K562 (cell line): ENCODE measurements around the gene ST7. TPM values are rescaled to one million over a fixed set of nuclear protein-coding genes. Genes with fewer than 3 reads are reported as not detected.

Source experiments
- ATAC-seq: fragments of 200-7000 bp; cut with Tn5 transposase; 3 replicates; pipeline ENCODE4 v1.9.1; 2020; ENCODE audit warnings: moderate library complexity
- BruUV-seq: library from RNA; stranded (reverse); fragments of 400-500 nt; replicated peaks from 2 replicates; lab custom pipeline; 2021; lab: Mats Ljungman, UMichigan
- CTCF ChIA-PET: fragments of 300-600 bp; formaldehyde crosslinking; extraction: SDS; loops from one replicate; lab custom pipeline; 2021; ENCODE audit warnings: low intra/inter-chr PET ratio; lab: Yijun Ruan, JAX
- POLR2A ChIA-PET: fragments of 300-600, 350-650 bp; sonication (Branson Sonifier 250); formaldehyde crosslinking; extraction: SDS; loops from one replicate; lab custom pipeline; 2021; ENCODE audit warnings: antibody characterized with exemption, inconsistent platforms; lab: Yijun Ruan, JAX
- DNase-seq, 4 experiments: peaks; one replicate each; pipeline versions ENCODE4 v3.0.0 to v3.0.0-alpha.2; 2011 to 2018; ENCODE audit warnings: low spot score in 3 of 4, mixed read lengths in 3 of 4; ENCODE audit errors: extremely low read depth in 1 of 4
- FAIRE-seq: peaks from 2 replicates; lab custom pipeline; 2011; peaks lifted over from hg19 to GRCh38; lab: Jason Lieb, UNC
- H2AFZ ChIP-seq: 2 replicates; pipeline ENCODE4 v1.6.0; 2011; ENCODE audit warnings: low read depth, low read length, control low read depth, inconsistent platforms
- H3K27ac ChIP-seq: fragments of 200-600 bp; 3 replicates; pipeline ENCODE4 v1.8.0; 2011; ENCODE audit warnings: low read depth, mild to moderate bottlenecking, control low read depth, inconsistent platforms, low read length, moderate library complexity, mixed read lengths; ENCODE audit errors: extremely low read depth
- H3K27me3 ChIP-seq, 2 experiments: fragments of 300-600 bp in 1 of 2; 2 replicates in 1 of 2; 3 replicates in 1 of 2; pipeline versions ENCODE4 v1.6.0 to v1.8.0; 2011; ENCODE audit warnings: inconsistent platforms in 2 of 2, low read length in 2 of 2, mild to moderate bottlenecking in 1 of 2, mixed read lengths in 1 of 2, moderate library complexity in 1 of 2; ENCODE audit not compliant: control insufficient read depth in 2 of 2, insufficient read depth in 2 of 2
- H3K36me3 ChIP-seq: fragments of 300-600 bp; 3 replicates; pipeline ENCODE4 v1.8.0; 2011; ENCODE audit warnings: mild to moderate bottlenecking, low read length, inconsistent platforms; ENCODE audit not compliant: control insufficient read depth, insufficient read depth
- H3K4me1 ChIP-seq, 2 experiments: fragments of 200-600 bp in 1 of 2; replicated peaks in 1 of 2; 2 replicates in 1 of 2; 3 replicates in 1 of 2; pipeline versions ENCODE4 v1.5.1 to v1.8.0; 2011; ENCODE audit warnings: inconsistent platforms in 2 of 2, low read length in 2 of 2, mild to moderate bottlenecking in 1 of 2, mixed read lengths in 1 of 2, moderate library complexity in 1 of 2; ENCODE audit not compliant: control insufficient read depth in 2 of 2, insufficient read depth in 2 of 2
- H3K4me2 ChIP-seq: 2 replicates; pipeline ENCODE4 v1.6.1; 2011; ENCODE audit warnings: low read length, control low read depth, inconsistent platforms, mixed read lengths; ENCODE audit not compliant: insufficient read depth
- H3K4me3 ChIP-seq: fragments of 200-600 bp; sonication (generic), shearing (Covaris generic); 2 replicates; pipeline ENCODE4 v1.5.1; 2016; ENCODE audit warnings: control low read depth, inconsistent platforms
- H3K79me2 ChIP-seq: fragments of 200-600 bp; 3 replicates; pipeline ENCODE4 v1.8.0; 2011; ENCODE audit warnings: low read length, inconsistent platforms; ENCODE audit not compliant: control insufficient read depth, insufficient read depth
- H3K9ac ChIP-seq, 2 experiments: 2 replicates each; pipeline versions ENCODE4 v1.6.0 to v1.6.1; 2011; ENCODE audit warnings: low read depth in 2 of 2, low read length in 2 of 2, control low read depth in 1 of 2, inconsistent platforms in 1 of 2, mild to moderate bottlenecking in 1 of 2, mixed read lengths in 1 of 2; ENCODE audit not compliant: insufficient read depth in 1 of 2
- H3K9me1 ChIP-seq: one replicate; pipeline ENCODE4 v1.6.0; 2011; ENCODE audit warnings: inconsistent platforms, mild to moderate bottlenecking, low read length, moderate library complexity; ENCODE audit not compliant: control insufficient read depth, insufficient read depth
- H3K9me3 ChIP-seq: replicated peaks from 2 replicates; pipeline ENCODE4 v1.5.1; 2011; ENCODE audit warnings: low read depth, low read length, inconsistent platforms; ENCODE audit not compliant: control insufficient read depth, insufficient read depth
- H4K20me1 ChIP-seq: replicated peaks from 2 replicates; pipeline ENCODE4 v1.6.1; 2011; ENCODE audit warnings: low read length, inconsistent platforms, mixed read lengths; ENCODE audit not compliant: control insufficient read depth, insufficient read depth
- BACH1 ChIP-seq: fragments of 200-800 bp; sonication (Bioruptor generic); IDR thresholded peaks from 2 replicates; pipeline ENCODE4 v1.6.1; 2016; ENCODE audit warnings: missing genetic modification characterization, missing compliant biosample characterization
- CBX5 ChIP-seq: IDR thresholded peaks from 2 replicates; pipeline ENCODE4 v1.6.1; 2014; ENCODE audit warnings: low read depth, borderline replicate concordance
- CBX8 ChIP-seq: fragments of 200-600 bp; sonication (generic); IDR thresholded peaks from 2 replicates; pipeline ENCODE4 v1.6.1; 2012; ENCODE audit warnings: borderline replicate concordance, mixed run types, low read depth, mild to moderate bottlenecking, moderate library complexity, mixed read lengths, low read length, control low read depth, inconsistent platforms; ENCODE audit not compliant: poor library complexity, severe bottlenecking; ENCODE audit errors: extremely low read depth
- CC2D1A ChIP-seq: fragments of 450-650 bp; IDR thresholded peaks from 2 replicates; pipeline ENCODE4 v1.6.1; 2017; ENCODE audit warnings: mild to moderate bottlenecking
- DDX20 ChIP-seq: fragments of 450-650 bp; IDR thresholded peaks from 2 replicates; pipeline ENCODE4 v1.6.1; 2016; ENCODE audit warnings: missing genetic modification characterization, low read depth, mild to moderate bottlenecking, missing compliant biosample characterization, moderate library complexity
- HDAC2 ChIP-seq: fragments of 450-650 bp; IDR thresholded peaks from 2 replicates; pipeline ENCODE4 v1.6.1; 2016; ENCODE audit warnings: mild to moderate bottlenecking
- HEY1 ChIP-seq: fragments of 250-450 bp; sonication (Bioruptor Pico); IDR thresholded peaks from 2 replicates; pipeline ENCODE4 v1.5.0; 2020; ENCODE audit warnings: mild to moderate bottlenecking, moderate library complexity, borderline replicate concordance
- HNRNPLL ChIP-seq: fragments of 200-400 bp; formaldehyde crosslinking; IDR thresholded peaks from 2 replicates; pipeline ENCODE4 v1.6.1; 2017; ENCODE audit warnings: low read length, low read depth, mild to moderate bottlenecking; ENCODE audit not compliant: poor library complexity, severe bottlenecking
- HOXB6 ChIP-seq: fragments of 250-450 bp; sonication (Bioruptor Pico); IDR thresholded peaks from 2 replicates; pipeline ENCODE4 v1.5.1; 2022; ENCODE audit warnings: mild to moderate bottlenecking, borderline replicate concordance
- ILK ChIP-seq: fragments of 450-650 bp; IDR thresholded peaks from 2 replicates; pipeline ENCODE4 v1.6.1; 2016; ENCODE audit warnings: missing genetic modification characterization, low read depth, mild to moderate bottlenecking, missing compliant biosample characterization, moderate library complexity, borderline replicate concordance
- PHTF2 ChIP-seq: fragments of 250-450 bp; sonication (Bioruptor Pico); IDR thresholded peaks from 2 replicates; pipeline ENCODE4 v1.5.0; 2021; ENCODE audit warnings: mild to moderate bottlenecking
- RB1 ChIP-seq: fragments of 450-650 bp; IDR thresholded peaks from 2 replicates; pipeline ENCODE4 v1.6.1; 2017; ENCODE audit warnings: low read depth, mild to moderate bottlenecking
- RCOR1 ChIP-seq, 2 experiments: IDR thresholded peaks; 2 replicates each; pipeline ENCODE4 v1.6.1; 2012; ENCODE audit warnings: low read depth in 2 of 2, low read length in 2 of 2, borderline replicate concordance in 1 of 2, improper control_type of control experiment in 1 of 2
- RFX5 ChIP-seq: IDR thresholded peaks from 2 replicates; pipeline ENCODE4 v1.6.1; 2011; ENCODE audit warnings: low read depth, mild to moderate bottlenecking, improper control_type of control experiment, low read length
- SMARCA5 ChIP-seq: fragments of 450-650 bp; IDR thresholded peaks from 2 replicates; pipeline ENCODE4 v1.6.1; 2016
- ZFP1 ChIP-seq: fragments of 450-650 bp; formaldehyde crosslinking; IDR thresholded peaks from 2 replicates; pipeline ENCODE4 v1.4.0; 2020; ENCODE audit warnings: mild to moderate bottlenecking, mixed read lengths
- ZNF232 ChIP-seq: sonication (generic); formaldehyde crosslinking; IDR thresholded peaks from 2 replicates; pipeline ENCODE4 v1.8.0; 2022; ENCODE audit warnings: mild to moderate bottlenecking, missing genetic modification reagents
- WGBS: fragments of 100-300 bp; shearing (Covaris generic); methylation state at CpG from one replicate; pipeline ENCODE4 v1.1.6; 2016; ENCODE audit warnings: low coverage, mixed read lengths; ENCODE audit not compliant: insufficient coverage; ENCODE audit errors: missing lambda C conversion rate; 5-methylcytosine and 5-hydroxymethylcytosine counted together
- in situ Hi-C: fragments of 300-500 bp; cut with MboI; formaldehyde crosslinking; loops from 4 replicates; pipeline ENCODE4 v1.15.0; 2018; ENCODE audit warnings: inconsistent platforms, mixed read lengths
- intact Hi-C: fragments of 100-400 bp; cut with micrococcal nuclease; formaldehyde crosslinking; loops from 2 replicates; pipeline ENCODE4 v1.14.2; 2022
- polyA plus RNA-seq, 8 experiments: library from polyadenylated mRNA; depleted of rRNA in 4 of 8; stranded (reverse) in 5 of 8; unstranded in 3 of 8; fragments of >200 nt; fragmentation: Nextera tagmentation in 2 of 8; fragmentation: Illumina TruSeq in 1 of 8; extraction: Ambion mirVana in 2 of 8; extraction: Trizol in 1 of 8; gene quantifications; 2 replicates each; pipeline versions ENCODE4 v1.2.1 to v1.2.3, GENCODE V29; 2011 to 2014; ENCODE audit warnings: inconsistent platforms in 1 of 8, missing spikeins in 1 of 8
- total RNA-seq, 7 experiments: library from RNA; depleted of rRNA in 6 of 7; stranded (reverse); fragments of >200 nt in 6 of 7; fragmentation: Illumina TruSeq in 2 of 7; extraction: Trizol in 2 of 7; gene quantifications; 2 replicates each; pipeline versions ENCODE4 v1.2.1 to v1.2.3, GENCODE V29; 2011 to 2021; ENCODE audit warnings: low replicate concordance in 1 of 7
- TF ChIP-seq, protein P1 (sequence below): fragments of 250-450 bp; sonication (Bioruptor Pico); IDR thresholded peaks from 2 replicates; pipeline ENCODE4 v1.8.0; 2021; ENCODE audit warnings: mild to moderate bottlenecking, moderate library complexity
- TF ChIP-seq, protein P2 (sequence below): sonication (generic); formaldehyde crosslinking; IDR thresholded peaks from 2 replicates; pipeline ENCODE4 v1.8.0; 2023; ENCODE audit warnings: mild to moderate bottlenecking, missing genetic modification reagents
- TF ChIP-seq, protein P3 (sequence below): sonication (generic); formaldehyde crosslinking; IDR thresholded peaks from 2 replicates; pipeline ENCODE4 v1.8.1; 2023; ENCODE audit warnings: mild to moderate bottlenecking, missing genetic modification reagents

The ST7 gene
- total and polyA plus RNA-seq, 9 of the 15 experiments (the other 6 are each of a cell fraction or from before 2014, with no cell fraction given), result 23.9 to 56.3 (median 36.9) TPM

DNA sequence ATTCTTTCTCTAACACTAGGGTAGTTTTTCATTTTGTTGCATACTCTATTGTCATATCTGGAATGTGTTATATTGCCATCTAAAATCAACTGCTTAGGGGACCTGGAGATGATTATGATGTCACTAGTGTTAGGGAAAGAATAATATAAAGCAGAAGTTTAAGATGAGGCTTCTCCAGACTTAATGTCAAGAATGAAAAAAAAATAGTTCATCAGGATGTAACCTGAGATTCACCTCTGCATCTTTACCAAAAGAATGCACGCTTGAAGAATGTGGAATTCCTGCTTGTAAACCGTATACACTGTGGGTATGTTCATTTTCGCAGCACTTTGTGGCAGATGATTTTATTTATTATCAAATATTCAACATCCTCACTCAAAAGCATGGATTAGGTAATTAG, 184.6 kb downstream of the ST7 start (continued):
- TF ChIP-seq HNRNPLL (no peak), DDX20 (no peak), CBX5 (no peak), CC2D1A (no peak), CBX8 (no peak)

DNA sequence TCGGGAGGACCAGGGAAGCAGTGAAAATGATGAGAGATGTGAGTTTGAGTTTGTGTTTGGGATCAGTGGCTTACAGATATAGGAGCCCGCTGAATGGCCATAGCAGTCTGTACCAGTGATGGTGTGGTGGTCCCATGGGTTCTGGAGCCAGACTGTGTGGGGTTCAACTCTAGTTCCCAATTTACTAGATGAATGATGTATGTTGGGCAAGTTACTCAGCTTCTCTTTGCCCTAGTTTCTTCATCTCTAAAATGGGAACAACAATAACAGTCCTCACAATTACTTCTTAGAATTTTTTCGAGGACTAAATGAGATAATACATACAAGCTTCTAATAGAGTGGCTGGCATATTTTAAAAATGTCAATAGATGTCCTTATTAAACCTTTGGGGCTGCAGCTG, 185.2 kb downstream of the ST7 start:
- Histone ChIP-seq H3K9ac (no peak overlapping the region), H3K9me1 (no peaks in the 10 kb centered on the region), H3K4me2 (no peak overlapping the region), H3K79me2 (no peaks in the 10 kb centered on the region), H4K20me1 (no peaks in the 10 kb centered on the region), H3K4me3 (no peak overlapping the region), H3K36me3 (peaks cover 90% of the 10 kb centered on the region), H3K27ac (no peak overlapping the region), H3K4me1 (no peaks in the 10 kb centered on the region), H3K9me3 (no peaks in the 10 kb centered on the region), H2AFZ (no peak overlapping the region), H3K27me3 (no peaks in the 10 kb centered on the region)
- in situ Hi-C loops, result no loop called here
- TF ChIP-seq RB1 (no peak), HEY1 (no peak), HDAC2 (no peak), PHTF2 (CRISPR knock-in tag) (no peak), SMARCA5 (no peak), HOXB6 (no peak), ZFP1 (CRISPR knock-in tag) (no peak), BACH1 (tag) (no peak), ILK (tag) (no peak), ZNF232 (CRISPR knock-in tag) (no peak), RCOR1 (IDR thresholded peaks at IDR 0.05; ENCODE audit: borderline replicate concordance in 1 of 2, low read depth in 2 of 2, low read length in 2 of 2) (no peak), RFX5 (no peak)
- TF ChIP-seq, protein P1, sequence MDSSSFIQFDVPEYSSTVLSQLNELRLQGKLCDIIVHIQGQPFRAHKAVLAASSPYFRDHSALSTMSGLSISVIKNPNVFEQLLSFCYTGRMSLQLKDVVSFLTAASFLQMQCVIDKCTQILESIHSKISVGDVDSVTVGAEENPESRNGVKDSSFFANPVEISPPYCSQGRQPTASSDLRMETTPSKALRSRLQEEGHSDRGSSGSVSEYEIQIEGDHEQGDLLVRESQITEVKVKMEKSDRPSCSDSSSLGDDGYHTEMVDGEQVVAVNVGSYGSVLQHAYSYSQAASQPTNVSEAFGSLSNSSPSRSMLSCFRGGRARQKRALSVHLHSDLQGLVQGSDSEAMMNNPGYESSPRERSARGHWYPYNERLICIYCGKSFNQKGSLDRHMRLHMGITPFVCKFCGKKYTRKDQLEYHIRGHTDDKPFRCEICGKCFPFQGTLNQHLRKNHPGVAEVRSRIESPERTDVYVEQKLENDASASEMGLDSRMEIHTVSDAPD, result no peak
- TF ChIP-seq, protein P2, sequence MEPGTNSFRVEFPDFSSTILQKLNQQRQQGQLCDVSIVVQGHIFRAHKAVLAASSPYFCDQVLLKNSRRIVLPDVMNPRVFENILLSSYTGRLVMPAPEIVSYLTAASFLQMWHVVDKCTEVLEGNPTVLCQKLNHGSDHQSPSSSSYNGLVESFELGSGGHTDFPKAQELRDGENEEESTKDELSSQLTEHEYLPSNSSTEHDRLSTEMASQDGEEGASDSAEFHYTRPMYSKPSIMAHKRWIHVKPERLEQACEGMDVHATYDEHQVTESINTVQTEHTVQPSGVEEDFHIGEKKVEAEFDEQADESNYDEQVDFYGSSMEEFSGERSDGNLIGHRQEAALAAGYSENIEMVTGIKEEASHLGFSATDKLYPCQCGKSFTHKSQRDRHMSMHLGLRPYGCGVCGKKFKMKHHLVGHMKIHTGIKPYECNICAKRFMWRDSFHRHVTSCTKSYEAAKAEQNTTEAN (CRISPR knock-in tag), result no peak
- TF ChIP-seq, protein P3, sequence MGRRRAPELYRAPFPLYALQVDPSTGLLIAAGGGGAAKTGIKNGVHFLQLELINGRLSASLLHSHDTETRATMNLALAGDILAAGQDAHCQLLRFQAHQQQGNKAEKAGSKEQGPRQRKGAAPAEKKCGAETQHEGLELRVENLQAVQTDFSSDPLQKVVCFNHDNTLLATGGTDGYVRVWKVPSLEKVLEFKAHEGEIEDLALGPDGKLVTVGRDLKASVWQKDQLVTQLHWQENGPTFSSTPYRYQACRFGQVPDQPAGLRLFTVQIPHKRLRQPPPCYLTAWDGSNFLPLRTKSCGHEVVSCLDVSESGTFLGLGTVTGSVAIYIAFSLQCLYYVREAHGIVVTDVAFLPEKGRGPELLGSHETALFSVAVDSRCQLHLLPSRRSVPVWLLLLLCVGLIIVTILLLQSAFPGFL, result no peak
- intact Hi-C loops, result no loop called here
- 87% methylated on average over 3 of the region's 3 CpGs for WGBS
- FAIRE-seq, result no peak
- no TSS peak for BruUV-seq
- ChIA-PET CTCF (no interaction called here), POLR2A (no interaction called here)
- ATAC-seq, result no peak
- DNase-seq, result no peak
